ENCODE measurements around the gene PREP. TPM values are rescaled to one million over a fixed set of nuclear protein-coding genes. Genes with fewer than 3 reads are reported as not detected.
A peak's percentile ranks its signal among the peaks of the same experiment; 100 is the strongest.

PREP gene
- total and polyA plus RNA-seq, 2 experiments from 2014 or later = 27.2 to 30.3 TPM

DNA sequence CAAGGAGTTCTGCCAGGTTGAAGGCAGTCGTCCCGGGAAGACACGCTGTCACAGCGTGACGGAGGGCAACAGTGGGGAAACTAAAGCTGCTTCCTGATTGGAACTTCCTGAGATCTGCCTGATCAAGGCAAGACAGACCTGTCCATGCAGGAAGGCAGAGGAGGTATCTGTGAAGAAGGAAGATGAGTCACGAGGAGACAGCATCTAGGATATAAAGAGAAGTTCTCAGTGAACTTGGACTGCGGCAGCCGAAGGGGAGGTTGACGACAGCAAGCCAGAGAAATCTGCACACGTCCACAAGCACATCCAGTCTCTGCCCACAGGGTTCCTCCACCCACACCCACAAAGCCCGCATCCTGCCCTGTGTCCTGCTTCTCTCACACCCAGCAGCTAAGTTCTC, 38.6 kb downstream of the PREP start:
- Histone ChIP-seq H3K36me3 (replicated peaks; ENCODE audit: insufficient read depth, low read depth) (no peaks in the 10 kb centered on the region), H3K9me3 (ENCODE audit: low read depth) (no peaks in the 10 kb centered on the region), H3K4me2 (no peak overlapping the region), H3K4me1 (ENCODE audit: insufficient read depth) (no peaks in the 10 kb centered on the region), H3K27me3 (no peaks in the 10 kb centered on the region), H2AFZ (no peak overlapping the region), H3K9me2 (replicated peaks; ENCODE audit: insufficient read depth) (no peaks in the 10 kb centered on the region), H4K20me1 (ENCODE audit: insufficient read depth, poor library complexity, severe bottlenecking) (no peaks in the 10 kb centered on the region), H3K4me3 (no peak overlapping the region), H3K79me2 (no peaks in the 10 kb centered on the region), H3K27ac (no peak overlapping the region)
- TF ChIP-seq EZH2 (IDR thresholded peaks at IDR 0.05; ENCODE audit: borderline replicate concordance) = no peak
- no peak for TF ChIP-seq EZH2phosphoT487 (IDR thresholded peaks at IDR 0.05; ENCODE audit: low read depth, severe bottlenecking, unreplicated experiment)
- TF ChIP-seq, protein P1, sequence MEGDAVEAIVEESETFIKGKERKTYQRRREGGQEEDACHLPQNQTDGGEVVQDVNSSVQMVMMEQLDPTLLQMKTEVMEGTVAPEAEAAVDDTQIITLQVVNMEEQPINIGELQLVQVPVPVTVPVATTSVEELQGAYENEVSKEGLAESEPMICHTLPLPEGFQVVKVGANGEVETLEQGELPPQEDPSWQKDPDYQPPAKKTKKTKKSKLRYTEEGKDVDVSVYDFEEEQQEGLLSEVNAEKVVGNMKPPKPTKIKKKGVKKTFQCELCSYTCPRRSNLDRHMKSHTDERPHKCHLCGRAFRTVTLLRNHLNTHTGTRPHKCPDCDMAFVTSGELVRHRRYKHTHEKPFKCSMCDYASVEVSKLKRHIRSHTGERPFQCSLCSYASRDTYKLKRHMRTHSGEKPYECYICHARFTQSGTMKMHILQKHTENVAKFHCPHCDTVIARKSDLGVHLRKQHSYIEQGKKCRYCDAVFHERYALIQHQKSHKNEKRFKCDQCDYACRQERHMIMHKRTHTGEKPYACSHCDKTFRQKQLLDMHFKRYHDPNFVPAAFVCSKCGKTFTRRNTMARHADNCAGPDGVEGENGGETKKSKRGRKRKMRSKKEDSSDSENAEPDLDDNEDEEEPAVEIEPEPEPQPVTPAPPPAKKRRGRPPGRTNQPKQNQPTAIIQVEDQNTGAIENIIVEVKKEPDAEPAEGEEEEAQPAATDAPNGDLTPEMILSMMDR (IDR thresholded peaks at IDR 0.05; ENCODE audit: poor library complexity) = no peak
- no peak for DNase-seq (ENCODE audit: low spot score)
- 93% methylated on average over 11 of the region's 11 CpGs for WGBS (ENCODE audit: low lambda C conversion rate, missing lambda C conversion rate)

DNA sequence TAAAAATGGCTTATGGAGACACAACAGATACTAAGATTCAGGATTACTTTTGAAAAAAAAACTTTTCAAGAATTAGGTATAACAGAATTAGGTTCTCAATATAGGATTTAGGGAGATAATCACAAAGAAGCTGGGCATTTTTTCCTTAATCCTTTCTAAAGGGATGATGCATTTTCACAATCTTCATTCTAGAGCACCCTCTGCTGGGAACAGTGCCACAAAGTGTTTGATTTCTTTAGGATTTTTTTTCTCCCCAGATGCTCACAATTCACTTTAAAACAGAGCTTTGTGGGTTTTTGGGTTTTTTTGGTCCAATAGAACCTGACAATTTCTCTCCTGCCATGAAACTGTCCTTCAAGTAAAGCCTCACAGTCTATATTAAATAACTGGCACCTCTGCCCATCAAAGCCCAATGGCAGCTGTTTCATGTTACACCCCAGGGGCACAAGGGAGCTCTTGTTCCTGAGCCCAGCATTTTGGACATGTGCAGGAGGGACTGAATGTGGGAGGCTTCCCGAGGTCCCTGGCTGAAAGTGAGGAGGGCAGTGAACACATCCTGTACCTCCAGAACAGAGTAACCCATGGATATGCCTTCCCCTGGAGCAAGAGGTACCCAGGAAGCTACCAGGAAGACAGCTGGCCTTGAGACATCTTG, 39.7 kb downstream of the PREP start:
- Histone ChIP-seq H3K27me3 (no peaks in the 10 kb centered on the region), H3K9me3 (ENCODE audit: low read depth) (no peaks in the 10 kb centered on the region), H3K79me2 (no peaks in the 10 kb centered on the region), H2AFZ (no peak overlapping the region), H3K36me3 (replicated peaks; ENCODE audit: insufficient read depth, low read depth) (no peaks in the 10 kb centered on the region), H3K4me3 (no peak overlapping the region), H3K9me2 (replicated peaks; ENCODE audit: insufficient read depth) (no peaks in the 10 kb centered on the region), H3K27ac (no peak overlapping the region), H3K4me1 (ENCODE audit: insufficient read depth) (no peaks in the 10 kb centered on the region), H3K4me2 (no peak overlapping the region), H4K20me1 (ENCODE audit: insufficient read depth, poor library complexity, severe bottlenecking) (no peaks in the 10 kb centered on the region)
- TF ChIP-seq EZH2phosphoT487 (IDR thresholded peaks at IDR 0.05; ENCODE audit: low read depth, severe bottlenecking, unreplicated experiment) = no peak
- no peak for TF ChIP-seq EZH2 (IDR thresholded peaks at IDR 0.05; ENCODE audit: borderline replicate concordance)
- TF ChIP-seq, protein P1 (IDR thresholded peaks at IDR 0.05; ENCODE audit: poor library complexity) = peak; percentile 61
- peak; percentile 44 for DNase-seq (ENCODE audit: low spot score)
- WGBS (ENCODE audit: low lambda C conversion rate, missing lambda C conversion rate) = 42% methylated on average over 1 of the region's 1 CpG

DNA sequence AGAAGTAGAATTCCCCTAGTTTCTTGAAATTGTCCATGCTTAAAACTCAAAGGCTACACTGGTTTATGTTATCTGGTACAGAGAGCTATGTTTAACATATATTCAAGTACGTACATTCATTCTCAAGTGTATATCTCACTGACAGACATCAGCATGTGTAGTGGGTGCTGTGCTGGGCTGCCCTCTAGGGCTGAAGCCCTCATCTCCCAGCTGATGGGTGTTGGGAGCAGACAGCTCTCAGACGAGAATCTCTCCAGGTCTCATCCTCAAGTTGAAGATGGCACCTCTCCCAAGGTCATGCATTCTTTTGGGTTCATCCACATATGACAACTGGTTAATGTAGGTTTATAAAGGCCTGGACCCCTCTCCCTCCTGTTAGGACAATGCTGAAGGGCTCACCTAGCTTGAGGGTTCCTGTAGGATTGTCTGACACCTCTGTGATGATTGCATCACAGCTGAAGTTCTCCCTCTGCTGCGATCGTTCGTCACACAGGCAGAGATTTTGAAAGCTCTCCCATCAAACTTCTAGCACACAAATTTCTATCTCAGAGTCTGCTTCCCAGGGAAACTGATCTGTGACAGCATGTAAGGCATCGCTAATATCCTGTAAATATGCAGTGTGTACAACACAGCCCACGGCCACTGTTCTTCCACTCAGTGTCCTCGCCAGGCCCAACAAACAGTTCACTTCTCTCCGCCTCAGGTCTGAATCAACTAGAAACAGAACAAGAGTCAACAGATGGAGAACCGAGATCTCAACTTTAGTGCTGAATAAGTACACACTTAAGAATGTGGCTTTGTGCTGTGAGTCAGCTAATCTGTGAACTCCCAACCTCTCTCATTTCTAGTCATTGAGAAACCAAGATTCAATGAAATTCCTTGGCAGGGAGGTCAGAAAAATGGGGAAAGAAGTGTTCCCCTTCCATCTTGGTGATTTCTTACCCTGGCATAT, 43.2 kb downstream of the PREP start:
- no peak overlapping the region for H3K4me3 ChIP-seq
- no peaks in the 10 kb centered on the region for H3K9me2 ChIP-seq (replicated peaks; ENCODE audit: insufficient read depth)
- no peaks in the 10 kb centered on the region for H3K79me2 ChIP-seq
- no peaks in the 10 kb centered on the region for H4K20me1 ChIP-seq (ENCODE audit: insufficient read depth, poor library complexity, severe bottlenecking)
- H3K36me3 ChIP-seq (replicated peaks; ENCODE audit: insufficient read depth, low read depth) = no peaks in the 10 kb centered on the region
- no peaks in the 10 kb centered on the region for H3K27me3 ChIP-seq
- no peaks in the 10 kb centered on the region for H3K4me1 ChIP-seq (ENCODE audit: insufficient read depth)
- peak overlapping the region; percentile 44 for H3K27ac ChIP-seq
- 72% methylated on average over 10 of the region's 10 CpGs for WGBS (ENCODE audit: low lambda C conversion rate, missing lambda C conversion rate)
- DNase-seq (ENCODE audit: low spot score) = peak; percentile 41
- no peak overlapping the region for H2AFZ ChIP-seq
- H3K9me3 ChIP-seq (ENCODE audit: low read depth) = no peaks in the 10 kb centered on the region
- no peak overlapping the region for H3K4me2 ChIP-seq
- TF ChIP-seq, protein P1 (IDR thresholded peaks at IDR 0.05; ENCODE audit: poor library complexity) = no peak
- TF ChIP-seq EZH2phosphoT487 (IDR thresholded peaks at IDR 0.05; ENCODE audit: low read depth, severe bottlenecking, unreplicated experiment) (no peak), EZH2 (IDR thresholded peaks at IDR 0.05; ENCODE audit: borderline replicate concordance) (no peak)
